IPS DF 6.9 (cell line): ENCODE results near the gene ZDHHC14.

Experiments
- DNase-seq: peaks from one replicate; pipeline ENCODE4 v3.0.0-alpha.2; 2013; ENCODE audit warnings: low read depth, low spot score
- H3K27ac ChIP-seq: one replicate; pipeline ENCODE4 v1.5.1; 2013; ENCODE audit warnings: low read length, control low read depth
- H3K27me3 ChIP-seq: 2 replicates; pipeline ENCODE4 v1.6.1; 2013; ENCODE audit warnings: mild to moderate bottlenecking, low read length; ENCODE audit not compliant: control insufficient read depth, insufficient read depth
- H3K36me3 ChIP-seq: 2 replicates; pipeline ENCODE4 v1.6.1; 2013; ENCODE audit warnings: low read length; ENCODE audit not compliant: control insufficient read depth, insufficient read depth
- H3K4me1 ChIP-seq: 2 replicates; pipeline ENCODE4 v1.6.1; 2013; ENCODE audit warnings: low read length; ENCODE audit not compliant: control insufficient read depth, insufficient read depth
- H3K4me3 ChIP-seq: 2 replicates; pipeline ENCODE4 v1.5.1; 2013; ENCODE audit warnings: mild to moderate bottlenecking, low read length
- H3K9me3 ChIP-seq: 2 replicates; pipeline ENCODE4 v1.6.1; 2013; ENCODE audit warnings: low read length, inconsistent platforms; ENCODE audit not compliant: control insufficient read depth, insufficient read depth
- WGBS: extraction: QIAGEN DNeasy Blood & Tissue Kit; methylation state at CpG from one replicate; pipeline ENCODE4 v1.1.7; 2013; ENCODE audit warnings: mixed read lengths, missing lambda C conversion rate; ENCODE audit not compliant: insufficient read length, insufficient coverage; 5-methylcytosine and 5-hydroxymethylcytosine counted together

ZDHHC14 gene

DNA sequence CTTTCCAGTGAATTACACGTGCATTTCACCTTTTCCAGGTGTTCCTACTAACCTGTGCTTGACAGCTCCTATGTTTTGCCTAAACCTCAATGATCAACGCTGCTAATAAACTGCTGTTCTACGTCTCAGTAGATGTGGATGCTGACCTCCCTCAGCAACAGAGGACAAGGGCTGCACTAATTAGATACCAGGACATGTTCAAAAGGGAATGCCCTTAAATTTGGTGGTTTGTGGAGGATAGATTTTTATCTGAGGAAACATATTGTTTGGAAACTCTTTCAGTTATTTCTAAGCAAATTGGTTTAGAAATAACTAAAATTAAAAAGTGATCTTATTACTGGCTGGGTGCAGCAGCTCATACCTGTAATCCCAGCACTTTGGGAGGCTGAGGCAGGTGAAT is 19.1 kb upstream of the ZDHHC14 start:
- no peaks in the 10 kb centered on the region for H3K9me3 ChIP-seq
- no peak overlapping the region for H3K4me3 ChIP-seq
- no peaks in the 10 kb centered on the region for H3K36me3 ChIP-seq
- no peaks in the 10 kb centered on the region for H3K4me1 ChIP-seq
- WGBS, result no CpG with 5 or more reads among the region's 3 CpGs
- no peak overlapping the region for H3K27ac ChIP-seq
- DNase-seq, result no peak
- no peaks in the 10 kb centered on the region for H3K27me3 ChIP-seq

DNA sequence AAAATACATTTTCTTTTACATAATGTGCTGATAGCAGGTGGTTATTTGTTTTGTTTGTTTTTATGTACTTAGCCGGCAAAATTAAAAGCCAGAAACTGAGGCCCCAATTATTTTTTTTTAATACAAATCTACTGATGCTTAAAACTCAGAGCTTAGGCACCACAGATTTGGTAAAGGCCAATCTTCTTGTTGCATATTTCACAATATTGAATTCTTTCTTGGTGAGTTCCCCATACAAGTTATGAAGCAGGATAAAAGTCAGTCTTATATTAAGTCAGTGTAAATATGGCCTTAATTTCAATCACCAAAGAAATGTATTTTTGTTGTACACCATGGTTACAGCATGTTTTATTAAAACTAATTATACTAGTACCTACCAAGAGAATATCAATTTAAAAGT is 16.3 kb upstream of the ZDHHC14 start:
- no peak for DNase-seq
- Histone ChIP-seq H3K4me1 (no peaks in the 10 kb centered on the region), H3K27me3 (no peaks in the 10 kb centered on the region), H3K4me3 (no peak overlapping the region), H3K27ac (no peak overlapping the region), H3K36me3 (no peaks in the 10 kb centered on the region), H3K9me3 (no peaks in the 10 kb centered on the region)
- no CpG with 5 or more reads among the region's 1 CpG for WGBS

DNA sequence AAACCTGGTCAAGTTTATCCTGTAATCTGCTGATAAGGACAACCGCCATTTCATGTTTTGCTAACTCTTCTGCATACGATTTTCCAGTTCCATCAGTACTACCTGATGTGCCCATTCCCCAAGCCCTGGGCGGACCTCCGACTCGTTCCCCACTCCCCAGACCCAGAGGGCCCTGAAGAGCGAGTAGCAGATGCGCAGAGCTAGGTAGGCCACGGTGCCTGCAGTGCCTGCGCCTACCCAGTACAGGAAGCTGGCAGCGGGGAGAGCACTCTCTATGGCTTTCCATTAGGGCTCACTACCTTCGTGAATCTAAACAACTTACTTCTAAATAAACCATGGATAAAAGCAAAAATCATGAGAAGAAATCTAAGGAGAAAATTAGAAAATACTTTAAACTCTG is 14.3 kb upstream of the ZDHHC14 start:
- Histone ChIP-seq H3K4me1 (no peaks in the 10 kb centered on the region), H3K27me3 (no peaks in the 10 kb centered on the region), H3K9me3 (no peaks in the 10 kb centered on the region), H3K27ac (no peak overlapping the region), H3K4me3 (no peak overlapping the region), H3K36me3 (no peaks in the 10 kb centered on the region)
- no peak for DNase-seq
- WGBS, result no CpG with 5 or more reads among the region's 11 CpGs

DNA sequence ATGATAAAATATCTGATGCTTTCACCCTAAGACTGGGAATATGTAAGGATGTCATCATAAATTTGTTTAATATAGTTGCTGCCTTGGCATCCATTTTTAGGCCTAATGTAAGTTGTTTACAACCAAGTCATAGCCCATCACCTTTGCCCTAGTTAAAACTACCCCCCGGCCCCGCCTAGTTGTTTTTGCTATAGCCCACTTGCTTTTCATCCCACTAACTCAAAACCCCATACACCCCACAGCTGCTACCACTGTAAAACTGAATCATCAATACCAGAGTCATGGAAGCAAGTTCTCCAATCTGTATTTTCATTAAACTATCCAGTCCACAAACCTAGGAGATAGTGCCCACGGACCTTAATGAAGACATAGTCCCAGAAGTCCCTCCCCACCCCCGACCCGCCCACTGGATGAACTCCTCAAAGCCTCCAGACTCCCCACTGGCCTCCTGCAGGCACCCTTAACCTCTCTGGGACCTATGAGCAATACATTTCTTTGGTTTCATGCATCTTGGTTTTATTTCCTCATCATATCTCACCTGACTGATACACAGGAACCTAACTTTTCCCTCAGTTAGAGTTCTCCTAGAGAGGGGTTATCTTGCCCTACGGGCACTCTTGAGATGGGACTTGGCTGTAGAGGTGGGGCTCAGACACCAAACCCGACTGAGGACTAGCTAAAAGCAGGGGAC is 12.5 kb upstream of the ZDHHC14 start:
- Histone ChIP-seq H3K4me1 (no peaks in the 10 kb centered on the region), H3K36me3 (no peaks in the 10 kb centered on the region), H3K27me3 (no peaks in the 10 kb centered on the region), H3K9me3 (no peaks in the 10 kb centered on the region; the same call in 1 of the 2 replicates), H3K27ac (no peak overlapping the region), H3K4me3 (no peak overlapping the region)
- no peak for DNase-seq
- WGBS, result no CpG with 5 or more reads among the region's 7 CpGs

DNA sequence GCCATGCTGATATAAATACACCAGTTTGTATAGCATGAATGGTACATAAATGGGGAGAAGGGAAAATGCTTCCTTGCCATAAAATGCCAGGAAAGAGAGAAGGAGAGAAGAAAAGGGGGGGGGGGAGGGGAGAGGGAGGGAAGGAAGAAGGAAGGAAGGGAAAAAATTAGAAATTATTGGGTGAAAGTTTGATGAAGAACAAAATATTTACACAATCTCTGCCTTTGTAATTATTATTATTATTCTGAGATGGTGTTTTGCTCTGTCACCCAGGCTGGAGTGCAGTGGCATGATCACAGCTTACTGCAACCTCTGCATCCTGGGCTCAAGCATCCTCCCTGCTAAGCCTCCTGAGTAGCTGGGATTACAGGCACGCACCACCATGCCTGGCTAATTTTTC is 10.2 kb upstream of the ZDHHC14 start:
- no peaks in the 10 kb centered on the region for H3K4me1 ChIP-seq
- WGBS, result no CpG with 5 or more reads among the region's 1 CpG

DNA sequence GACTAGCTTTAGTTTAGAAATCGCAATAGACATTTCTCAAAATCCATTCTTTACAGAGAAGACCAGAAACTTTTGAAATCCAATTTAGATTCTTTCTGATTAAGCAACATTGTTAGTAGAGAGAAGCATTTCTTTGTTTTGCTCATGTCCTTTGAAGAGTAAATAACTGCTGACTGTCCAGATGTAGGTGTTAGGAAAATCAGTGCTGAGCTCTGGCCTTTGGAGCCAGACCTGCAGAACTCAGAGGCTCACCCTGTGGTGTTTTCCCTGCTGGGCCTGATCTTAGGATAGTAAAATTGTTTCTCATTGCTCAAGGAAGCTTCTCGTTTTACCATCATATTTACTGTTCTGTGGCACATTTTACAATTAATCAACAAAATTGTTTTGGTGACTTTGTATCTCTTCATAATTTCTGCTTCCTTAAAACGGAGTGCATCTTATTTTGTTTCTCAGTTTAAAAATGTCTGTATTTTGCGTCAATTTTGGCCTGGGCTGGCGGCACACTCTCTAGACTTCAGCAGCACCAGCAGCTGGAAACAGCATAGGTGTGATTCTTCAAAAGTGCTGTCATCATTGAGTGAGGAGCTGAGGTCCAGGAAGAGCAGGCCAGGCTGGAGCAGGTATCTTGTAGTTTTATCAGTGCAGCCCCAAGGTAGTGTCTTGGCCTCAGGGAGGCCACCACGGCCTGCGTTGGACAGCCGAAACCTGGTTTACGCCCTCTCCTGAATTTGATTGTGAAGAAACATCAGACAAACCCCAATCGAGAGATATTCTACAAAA is 8.3 kb upstream of the ZDHHC14 start:
- Histone ChIP-seq H3K4me1 (no peaks in the 10 kb centered on the region), H3K27ac (no peak overlapping the region), H3K9me3 (no peaks in the 10 kb centered on the region; the same call in 1 of the 2 replicates), H3K36me3 (no peaks in the 10 kb centered on the region), H3K4me3 (no peak overlapping the region), H3K27me3 (no peaks in the 10 kb centered on the region)
- DNase-seq, result no peak
- WGBS, result no CpG with 5 or more reads among the region's 10 CpGs

More for the DNA sequence above, 10.2 kb upstream of the ZDHHC14 start:
- DNase-seq, result no peak
- Histone ChIP-seq H3K27ac (no peak overlapping the region), H3K36me3 (no peaks in the 10 kb centered on the region), H3K4me3 (no peak overlapping the region), H3K27me3 (no peaks in the 10 kb centered on the region), H3K9me3 (no peaks in the 10 kb centered on the region; the same call in 1 of the 2 replicates)

DNA sequence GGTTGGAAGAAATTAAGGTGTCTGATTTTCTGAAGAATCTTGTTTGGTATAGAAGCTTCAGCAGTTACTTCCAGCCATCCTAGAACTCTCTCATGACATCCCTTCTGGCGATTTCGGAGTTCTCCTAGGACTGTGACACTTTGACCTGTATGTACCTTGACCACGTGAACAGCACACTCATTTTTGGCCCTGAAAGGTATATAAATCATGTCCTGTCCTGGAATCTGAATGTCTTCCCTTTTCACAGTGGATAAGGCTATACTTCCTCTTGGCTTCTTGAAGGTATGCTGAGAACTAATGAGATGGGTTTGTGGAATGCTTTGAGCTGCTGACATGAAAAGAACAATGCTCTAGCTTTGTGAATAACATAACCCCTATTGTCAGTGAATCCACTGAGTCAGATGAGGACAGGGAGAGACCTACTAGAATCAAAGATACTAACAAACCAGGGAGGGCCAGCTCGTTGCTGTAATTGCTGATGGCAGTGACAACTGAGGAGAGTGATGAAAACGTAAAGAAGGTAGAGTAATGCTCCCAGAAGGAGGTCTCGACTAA is 6.0 kb upstream of the ZDHHC14 start:
- Histone ChIP-seq H3K36me3 (no peaks in the 10 kb centered on the region), H3K27me3 (no peaks in the 10 kb centered on the region)

DNA sequence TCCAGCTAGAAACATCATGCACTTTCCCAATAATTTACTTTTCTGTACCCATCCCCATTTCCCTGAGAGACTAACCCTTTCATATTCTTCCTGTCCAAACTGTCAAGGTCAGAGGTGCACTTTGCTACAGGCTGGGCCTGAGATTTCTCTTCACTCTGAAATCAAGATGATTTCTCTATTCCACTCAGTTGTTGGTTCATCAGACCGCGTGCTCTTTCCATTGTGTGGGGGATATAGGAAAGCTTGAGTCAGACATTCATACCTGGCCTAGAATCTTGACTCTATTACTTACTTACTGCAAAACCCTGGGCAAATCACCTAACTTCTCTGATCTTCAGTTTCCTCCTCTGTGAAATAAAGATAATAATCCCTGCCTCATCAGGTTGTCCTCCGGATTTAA is 4.7 kb upstream of the ZDHHC14 start:
- Histone ChIP-seq H3K4me3 (no peak overlapping the region), H3K27me3 (no peaks in the 10 kb centered on the region), H3K36me3 (no peaks in the 10 kb centered on the region), H3K9me3 (no peaks in the 10 kb centered on the region; the same call in 1 of the 2 replicates), H3K4me1 (no peaks in the 10 kb centered on the region; the same call in 1 of the 2 replicates), H3K27ac (no peak overlapping the region)
- no peak for DNase-seq
- WGBS, result no CpG with 5 or more reads among the region's 3 CpGs

More for the DNA sequence above, 6.0 kb upstream of the ZDHHC14 start:
- Histone ChIP-seq H3K27ac (no peak overlapping the region), H3K4me1 (no peaks in the 10 kb centered on the region; the same call in 1 of the 2 replicates), H3K4me3 (no peak overlapping the region), H3K9me3 (no peaks in the 10 kb centered on the region; the same call in 1 of the 2 replicates)
- no CpG with 5 or more reads among the region's 6 CpGs for WGBS
- DNase-seq, result no peak

DNA sequence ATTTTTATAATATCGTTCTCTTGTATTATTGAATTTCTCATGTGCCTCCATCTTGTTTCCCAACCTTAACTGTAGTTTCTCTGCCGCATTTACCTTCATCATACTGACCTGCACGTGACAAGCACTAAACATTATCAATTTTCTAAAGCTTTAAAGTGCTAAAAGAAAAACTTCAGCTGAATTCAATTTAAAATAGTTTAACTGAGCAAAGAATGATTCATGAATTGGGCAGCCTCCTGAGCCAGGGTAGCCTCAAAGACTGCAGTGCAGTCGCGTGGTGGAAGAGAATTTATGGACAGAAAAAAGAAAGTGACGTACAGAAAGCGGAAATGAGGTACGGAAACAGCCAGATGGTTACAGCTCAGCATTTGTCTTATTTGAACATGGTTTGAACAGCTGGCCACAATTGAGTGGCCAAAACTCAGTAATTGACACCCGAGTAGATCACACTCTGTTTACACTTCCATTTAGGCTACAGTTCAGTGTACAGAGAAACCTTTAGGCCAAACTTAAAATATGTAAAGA is 4.2 kb upstream of the ZDHHC14 start:
- H3K4me1 ChIP-seq, result no peaks in the 10 kb centered on the region; the same call in 1 of the 2 replicates
- no peak overlapping the region for H3K27ac ChIP-seq
- no CpG with 5 or more reads among the region's 9 CpGs for WGBS
- no peak for DNase-seq
- no peak overlapping the region for H3K4me3 ChIP-seq
- H3K36me3 ChIP-seq, result no peaks in the 10 kb centered on the region
- H3K27me3 ChIP-seq, result no peaks in the 10 kb centered on the region
- H3K9me3 ChIP-seq, result no peaks in the 10 kb centered on the region; the same call in 1 of the 2 replicates

DNA sequence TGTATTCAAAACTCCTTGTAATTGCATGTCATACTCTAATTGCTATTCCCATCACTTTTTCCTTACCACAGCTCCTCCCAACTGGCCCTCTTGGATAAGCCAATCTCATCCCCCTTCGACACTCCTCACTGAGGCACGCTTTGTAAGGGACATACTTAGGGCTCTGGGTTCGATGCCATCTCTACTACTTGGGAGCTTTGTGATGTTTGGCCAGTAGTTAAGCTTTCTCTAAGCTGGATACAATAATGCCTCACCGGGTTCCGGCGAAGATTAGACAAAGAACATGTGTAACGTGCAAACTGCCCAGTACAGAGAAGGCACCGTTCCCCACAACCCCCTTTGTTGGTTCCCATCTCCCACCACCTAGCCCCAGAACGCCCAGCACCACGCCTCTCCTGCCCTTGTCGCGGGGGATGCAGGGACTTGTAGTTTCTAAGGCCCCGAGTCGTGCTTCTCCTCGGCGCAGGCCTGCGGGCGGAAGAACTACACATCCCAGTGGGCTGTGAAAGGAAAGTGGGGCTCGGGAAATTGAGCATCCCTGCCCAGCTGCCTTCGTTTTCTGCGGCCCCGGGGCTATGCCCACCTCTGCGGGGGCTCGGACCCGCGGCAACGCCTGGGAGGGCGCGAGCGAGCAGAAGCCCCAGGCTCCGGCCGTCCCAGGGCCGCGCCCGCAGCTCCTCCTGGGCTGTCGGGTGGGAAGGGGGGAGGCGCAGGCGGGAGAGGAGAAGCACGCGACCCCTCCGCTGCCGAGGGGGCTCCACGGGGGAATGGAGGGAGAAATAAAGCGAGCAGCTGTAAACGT is 1.1 kb upstream of the ZDHHC14 start:
- Histone ChIP-seq H3K4me3 (peak overlapping the region; percentile 76), H3K9me3 (no peaks in the 10 kb centered on the region), H3K36me3 (no peaks in the 10 kb centered on the region), H3K27me3 (peaks cover 5% of the 10 kb centered on the region; the same call in 1 of the 2 replicates), H3K27ac (no peak overlapping the region), H3K4me1 (no peaks in the 10 kb centered on the region; the same call in 1 of the 2 replicates)
- peak; percentile 92 for DNase-seq
- WGBS, result no CpG with 5 or more reads among the region's 45 CpGs
